Breast epithelium (tissue), 3 donors: ENCODE measurements around the gene PLEKHG4B.
"Not testable (repeated sequence)": the region's sequence is repeated elsewhere in the genome, so short reads cannot be mapped to it uniquely, and the experiment has no call there.

Source experiments
- CTCF ChIP-seq, 3 donors: fragments of 450-650 bp; IDR thresholded peaks; one replicate each; pipeline ENCODE4 v1.5.1; 2016 to 2017; ENCODE audit warnings: antibody characterized with exemption in 3 of 3, mild to moderate bottlenecking in 3 of 3, moderate library complexity in 3 of 3
- POLR2AphosphoS5 ChIP-seq, 3 donors: sonication (generic); formaldehyde crosslinking; IDR thresholded peaks; one replicate each; pipeline ENCODE4 v1.6.1; 2017; ENCODE audit warnings: antibody characterized with exemption in 3 of 3

- TF ChIP-seq CTCF, POLR2AphosphoS5 (IDR thresholded peaks at IDR 0.05): not testable (repeated sequence)
These were observed 123.3 kb downstream of the PLEKHG4B start for GRCh38 chr5:215256-215655.
